Keratinocyte (primary cell): ENCODE measurements around the gene CFAP53. TPM values are rescaled to one million over a fixed set of nuclear protein-coding genes. Genes with fewer than 3 reads are reported as not detected.
A peak's percentile ranks its signal among the peaks of the same experiment; 100 is the strongest.

ENCODE experiments used
- DNase-seq: peaks from one replicate; pipeline ENCODE4 v3.0.0-alpha.2; 2011; ENCODE audit warnings: low read depth, missing footprints, low spot score
- FAIRE-seq: peaks from 2 replicates; lab custom pipeline; 2011; peaks lifted over from hg19 to GRCh38; lab: Jason Lieb, UNC
- H2AFZ ChIP-seq: 2 replicates; pipeline ENCODE4 v1.6.0; 2012; ENCODE audit warnings: low read length, control low read depth, inconsistent platforms; ENCODE audit not compliant: control insufficient read depth
- H3K27ac ChIP-seq: 2 replicates; pipeline ENCODE4 v1.5.1; 2011; ENCODE audit warnings: low read length; ENCODE audit not compliant: control insufficient read depth, insufficient read depth
- H3K27me3 ChIP-seq: 3 replicates; pipeline ENCODE4 v1.6.0; 2011; ENCODE audit warnings: low read length; ENCODE audit not compliant: control insufficient read depth, insufficient read depth; ENCODE audit errors: extremely low read depth
- H3K36me3 ChIP-seq, 2 experiments: 2 replicates in 1 of 2; 3 replicates in 1 of 2; pipeline ENCODE4 v1.5.1; 2011; ENCODE audit warnings: low read length in 2 of 2, mild to moderate bottlenecking in 1 of 2; ENCODE audit not compliant: control insufficient read depth in 2 of 2, insufficient read depth in 2 of 2; ENCODE audit errors: extremely low read depth in 1 of 2
- H3K4me1 ChIP-seq: 3 replicates; pipeline ENCODE4 v1.5.1; 2011; ENCODE audit warnings: low read length; ENCODE audit not compliant: control insufficient read depth, insufficient read depth; ENCODE audit errors: extremely low read depth
- H3K4me2 ChIP-seq: 3 replicates; pipeline ENCODE4 v1.6.0; 2011; ENCODE audit warnings: low read depth, low read length; ENCODE audit not compliant: control insufficient read depth, insufficient read depth; ENCODE audit errors: extremely low read depth
- H3K4me3 ChIP-seq, 3 experiments: fragments of 200-600 bp in 1 of 3; sonication (generic) in 1 of 3; 2 replicates in 2 of 3; 3 replicates in 1 of 3; pipeline ENCODE4 v1.5.1; 2011 to 2016; ENCODE audit warnings: low read length in 3 of 3, mild to moderate bottlenecking in 3 of 3, control low read depth in 2 of 3, inconsistent platforms in 1 of 3, low read depth in 1 of 3, mixed read lengths in 1 of 3, mixed run types in 1 of 3, moderate library complexity in 1 of 3; ENCODE audit not compliant: control insufficient read depth in 2 of 3, insufficient read depth in 2 of 3; ENCODE audit errors: extremely low read depth in 1 of 3
- H3K79me2 ChIP-seq: 2 replicates; pipeline ENCODE4 v1.6.0; 2012; ENCODE audit warnings: low read length; ENCODE audit not compliant: control insufficient read depth, insufficient read depth
- H3K9ac ChIP-seq: 3 replicates; pipeline ENCODE4 v1.6.0; 2011; ENCODE audit warnings: low read length; ENCODE audit not compliant: control insufficient read depth, insufficient read depth; ENCODE audit errors: extremely low read depth
- H3K9me1 ChIP-seq: 3 replicates; pipeline ENCODE4 v1.6.0; 2011; ENCODE audit warnings: low read length; ENCODE audit not compliant: control insufficient read depth, insufficient read depth; ENCODE audit errors: extremely low read depth
- H3K9me3 ChIP-seq: 2 replicates; pipeline ENCODE4 v1.5.1; 2012; ENCODE audit warnings: low read depth, low read length; ENCODE audit not compliant: control insufficient read depth
- H4K20me1 ChIP-seq: 3 replicates; pipeline ENCODE4 v1.6.0; 2011; ENCODE audit warnings: low read length; ENCODE audit not compliant: control insufficient read depth, insufficient read depth; ENCODE audit errors: extremely low read depth
- CTCF ChIP-seq, 3 experiments: IDR thresholded peaks in 1 of 3; conservative IDR thresholded peaks in 1 of 3; optimal IDR thresholded peaks in 1 of 3; 2 replicates in 2 of 3; 3 replicates in 1 of 3; pipeline versions ENCODE3 to v1.5.1; 2011; ENCODE audit warnings: low read length in 3 of 3, mild to moderate bottlenecking in 3 of 3, moderate library complexity in 2 of 3, control low read depth in 1 of 3, inconsistent platforms in 1 of 3; ENCODE audit not compliant: insufficient read depth in 2 of 3; ENCODE audit errors: extremely low read depth in 1 of 3
- EZH2 ChIP-seq: IDR thresholded peaks from one replicate; pipeline ENCODE4 v1.6.1; 2012; ENCODE audit warnings: inconsistent platforms, mild to moderate bottlenecking, low read length, moderate library complexity
- dilution Hi-C: fragments of 300-500 bp; cut with MboI; formaldehyde crosslinking; loops from one replicate; pipeline ENCODE4 v1.7.0; 2020; ENCODE audit warnings: low sequenced_read_pairs; ENCODE audit not compliant: extremely low pct_ligation_motif_present
- polyA plus RNA-seq, 5 experiments: library from polyadenylated mRNA; depleted of rRNA in 3 of 5; stranded (reverse) in 3 of 5; stranded (forward) in 1 of 5; unstranded in 1 of 5; fragments of >200 nt; gene quantifications; 1 replicate in 1 of 5; 2 replicates in 3 of 5; 3 replicates in 1 of 5; pipeline versions ENCODE4 v1.2.1 to v1.2.3, GENCODE V29; 2011 to 2012; ENCODE audit warnings: missing spikeins in 2 of 5, low read depth in 1 of 5, low replicate concordance in 1 of 5

The CFAP53 gene
- polyA plus RNA-seq, 1 donor (not counting 4 experiments of a cell fraction or from before 2014, with no cell fraction given) = 0.59 TPM

GRCh38 chr18:50281972-50282520 lies 15.8 kb upstream of the CFAP53 start:
- Histone ChIP-seq H4K20me1 (no peaks in the 10 kb centered on the region), H3K27ac (peak overlapping the region; percentile 98), H3K9me1 (peaks cover 3% of the 10 kb centered on the region), H3K9ac (peak overlapping the region; percentile 99), H3K9me3 (no peaks in the 10 kb centered on the region), H3K4me1 (peaks cover 62% of the 10 kb centered on the region), H3K79me2 (peaks cover 60% of the 10 kb centered on the region), H3K27me3 (no peaks in the 10 kb centered on the region), H3K4me3 (peak overlapping the region; percentile 85 to 100 (median 99)), H2AFZ (peak overlapping the region; percentile 89), H3K36me3 (peaks cover 19 to 49% of the 10 kb centered on the region in 2 experiments), H3K4me2 (peak overlapping the region; percentile 81)
- TF ChIP-seq EZH2 = no peak
- TF ChIP-seq CTCF (optimal IDR thresholded peaks at IDR 0.05 in 1 of 3, IDR thresholded peaks at IDR 0.05 in 1 of 3, conservative IDR thresholded peaks at IDR 0.05 in 1 of 3; ENCODE audit: extremely low read depth in 1 of 3, insufficient read depth in 2 of 3, low read length in 3 of 3) = no peak
- dilution Hi-C loops = no loop called here
- FAIRE-seq = no peak
- DNase-seq = no peak

- H3K4me3 ChIP-seq = peak within 1 kb of the TSS; percentile 85 to 100 (median 99)
- no peaks in the 10 kb centered on the region for H4K20me1 ChIP-seq
- DNase-seq (peak; percentile 88), FAIRE-seq (peak; percentile 69)
- peaks cover 61% of the 10 kb centered on the region for H3K79me2 ChIP-seq
- peak within 1 kb of the TSS; percentile 81 for H3K4me2 ChIP-seq
- peak within 1 kb of the TSS; percentile 98 for H3K27ac ChIP-seq
- peaks cover 62% of the 10 kb centered on the region for H3K4me1 ChIP-seq
- H3K36me3 ChIP-seq = peaks cover 24 to 55% of the 10 kb centered on the region in 2 experiments
- H2AFZ ChIP-seq = peak within 1 kb of the TSS; percentile 89
- no peaks in the 10 kb centered on the region for H3K27me3 ChIP-seq
- no peak for TF ChIP-seq EZH2
- TF ChIP-seq CTCF (optimal IDR thresholded peaks at IDR 0.05 in 1 of 3, IDR thresholded peaks at IDR 0.05 in 1 of 3, conservative IDR thresholded peaks at IDR 0.05 in 1 of 3; ENCODE audit: extremely low read depth in 1 of 3, insufficient read depth in 2 of 3, low read length in 3 of 3) = peak in 2 of 3 experiments; percentile 14 to 22
- no peaks in the 10 kb centered on the region for H3K9me3 ChIP-seq
- H3K9ac ChIP-seq = peak within 1 kb of the TSS; percentile 99
- H3K9me1 ChIP-seq = peaks cover 3% of the 10 kb centered on the region
- dilution Hi-C loops = no loop called here
These were observed 15.1 kb upstream of the CFAP53 start, which contains the start of gene MBD1 for GRCh38 chr18:50281295-50281971. TSS of gene MBD1 (minus strand) at chr18:50281523. CDS start at chr18:50279992, 1,531 bp downstream.
